Brain microvascular endothelial cell (primary cell): Measurements from ENCODE around the gene TMIGD1.

Experiments
- DNase-seq: peaks from one replicate; pipeline ENCODE4 v3.0.0-alpha.2; 2020
- H3K27ac ChIP-seq: fragments of 250-450 bp; sonication (Bioruptor Pico); 2 replicates; pipeline ENCODE4 v1.5.1; 2020; ENCODE audit warnings: mild to moderate bottlenecking, moderate library complexity
- H3K27me3 ChIP-seq: fragments of 250-450 bp; sonication (Bioruptor Pico); replicated peaks from 2 replicates; pipeline ENCODE4 v1.5.1; 2020; ENCODE audit warnings: mild to moderate bottlenecking
- H3K36me3 ChIP-seq: fragments of 250-450 bp; sonication (Bioruptor Pico); replicated peaks from 2 replicates; pipeline ENCODE4 v1.5.1; 2020; ENCODE audit warnings: mild to moderate bottlenecking
- H3K4me3 ChIP-seq: 2 replicates; pipeline ENCODE4 v1.5.1; 2011; ENCODE audit warnings: low read depth, mild to moderate bottlenecking, control low read depth, low read length, moderate library complexity
- CTCF ChIP-seq: IDR thresholded peaks from 2 replicates; pipeline ENCODE4 v1.5.1; 2011; ENCODE audit warnings: low read depth, mild to moderate bottlenecking, moderate library complexity, low read length, control low read depth, inconsistent platforms; ENCODE audit errors: missing control alignments
- in situ Hi-C: cut with HindIII; loops from 2 replicates; pipeline ENCODE4 v1.10.0; 2017; ENCODE audit warnings: low sequenced_read_pairs, low pct_ligation_motif_present

Gene TMIGD1

GRCh38 chr17:30375661-30376060 is 41.8 kb upstream of the TMIGD1 start:
- Histone ChIP-seq H3K4me3 (no peak overlapping the region), H3K27ac (no peak overlapping the region), H3K36me3 (no peaks in the 10 kb centered on the region), H3K27me3 (no peaks in the 10 kb centered on the region)
- no peak for TF ChIP-seq CTCF
- in situ Hi-C loops: no loop called here
- no peak for DNase-seq

- DNase-seq: no peak
- in situ Hi-C loops: no loop called here
- no peak overlapping the region for H3K27ac ChIP-seq
- no peaks in the 10 kb centered on the region for H3K27me3 ChIP-seq
- H3K36me3 ChIP-seq: no peaks in the 10 kb centered on the region
- peak; percentile 13 for TF ChIP-seq CTCF
- no peak overlapping the region for H3K4me3 ChIP-seq
Observed at GRCh38 chr17:30372755-30373154, 38.9 kb upstream of the TMIGD1 start.

GRCh38 chr17:30369995-30370394 is 36.1 kb upstream of the TMIGD1 start:
- Histone ChIP-seq H3K4me3 (no peak overlapping the region), H3K27ac (no peak overlapping the region), H3K36me3 (no peaks in the 10 kb centered on the region), H3K27me3 (no peaks in the 10 kb centered on the region)
- TF ChIP-seq CTCF: no peak
- in situ Hi-C loops: no loop called here
- no peak for DNase-seq

GRCh38 chr17:30368912-30369720 is 35.3 kb upstream of the TMIGD1 start:
- Histone ChIP-seq H3K27me3 (no peaks in the 10 kb centered on the region), H3K4me3 (no peak overlapping the region), H3K27ac (no peak overlapping the region), H3K36me3 (no peaks in the 10 kb centered on the region)
- DNase-seq: no peak
- in situ Hi-C loops: no loop called here
- TF ChIP-seq CTCF: no peak

GRCh38 chr17:30366536-30366935 is 32.7 kb upstream of the TMIGD1 start:
- H3K27me3 ChIP-seq: no peaks in the 10 kb centered on the region
- no peaks in the 10 kb centered on the region for H3K36me3 ChIP-seq
- no peak for TF ChIP-seq CTCF
- no peak for DNase-seq
- H3K4me3 ChIP-seq: no peak overlapping the region
- H3K27ac ChIP-seq: no peak overlapping the region
- in situ Hi-C loops: no loop called here
